GM12864 (cell line): Measurements from ENCODE around the gene SLC6A3.

Source experiments
- DNase-seq: peaks from one replicate; pipeline ENCODE4 v3.0.0-alpha.2; 2011; ENCODE audit warnings: low read depth
- H3K4me3 ChIP-seq: 2 replicates; pipeline ENCODE4 v1.5.1; 2011; ENCODE audit warnings: mild to moderate bottlenecking, low read depth, low read length, control low read depth
- TF ChIP-seq, protein P1 (sequence below): IDR thresholded peaks from 2 replicates; pipeline ENCODE4 v1.5.1; 2011; ENCODE audit warnings: low read depth, mild to moderate bottlenecking, moderate library complexity, low read length, control low read depth, inconsistent platforms; ENCODE audit errors: missing control alignments

SLC6A3 gene

DNA sequence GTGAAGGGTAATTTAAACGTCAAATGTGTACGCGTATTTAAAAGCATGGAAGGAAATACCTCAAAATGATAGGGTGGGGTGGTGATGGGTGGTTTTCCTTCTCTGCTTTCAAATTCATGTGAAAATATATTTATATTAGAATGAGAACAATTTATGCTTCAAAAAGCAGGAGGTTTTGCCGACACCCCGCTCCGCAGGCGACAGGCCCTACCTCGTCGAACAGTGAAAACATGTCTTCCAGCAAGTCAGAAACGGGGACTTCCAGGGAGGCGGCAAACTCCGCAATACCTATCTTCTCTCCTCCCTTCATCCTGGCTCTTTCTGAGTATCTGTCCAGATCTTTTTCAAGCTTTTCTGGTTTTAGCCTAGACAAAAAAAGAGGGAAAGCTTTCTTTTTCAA lies 28.5 kb upstream of the SLC6A3 start:
- no peak for DNase-seq
- H3K4me3 ChIP-seq, result no peak overlapping the region
- TF ChIP-seq, protein P1, sequence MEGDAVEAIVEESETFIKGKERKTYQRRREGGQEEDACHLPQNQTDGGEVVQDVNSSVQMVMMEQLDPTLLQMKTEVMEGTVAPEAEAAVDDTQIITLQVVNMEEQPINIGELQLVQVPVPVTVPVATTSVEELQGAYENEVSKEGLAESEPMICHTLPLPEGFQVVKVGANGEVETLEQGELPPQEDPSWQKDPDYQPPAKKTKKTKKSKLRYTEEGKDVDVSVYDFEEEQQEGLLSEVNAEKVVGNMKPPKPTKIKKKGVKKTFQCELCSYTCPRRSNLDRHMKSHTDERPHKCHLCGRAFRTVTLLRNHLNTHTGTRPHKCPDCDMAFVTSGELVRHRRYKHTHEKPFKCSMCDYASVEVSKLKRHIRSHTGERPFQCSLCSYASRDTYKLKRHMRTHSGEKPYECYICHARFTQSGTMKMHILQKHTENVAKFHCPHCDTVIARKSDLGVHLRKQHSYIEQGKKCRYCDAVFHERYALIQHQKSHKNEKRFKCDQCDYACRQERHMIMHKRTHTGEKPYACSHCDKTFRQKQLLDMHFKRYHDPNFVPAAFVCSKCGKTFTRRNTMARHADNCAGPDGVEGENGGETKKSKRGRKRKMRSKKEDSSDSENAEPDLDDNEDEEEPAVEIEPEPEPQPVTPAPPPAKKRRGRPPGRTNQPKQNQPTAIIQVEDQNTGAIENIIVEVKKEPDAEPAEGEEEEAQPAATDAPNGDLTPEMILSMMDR, result no peak

GRCh38 chr5:1472964-1473628 lies 27.9 kb upstream of the SLC6A3 start:
- no peak for DNase-seq
- H3K4me3 ChIP-seq, result no peak overlapping the region
- TF ChIP-seq, protein P1, result no peak

DNA sequence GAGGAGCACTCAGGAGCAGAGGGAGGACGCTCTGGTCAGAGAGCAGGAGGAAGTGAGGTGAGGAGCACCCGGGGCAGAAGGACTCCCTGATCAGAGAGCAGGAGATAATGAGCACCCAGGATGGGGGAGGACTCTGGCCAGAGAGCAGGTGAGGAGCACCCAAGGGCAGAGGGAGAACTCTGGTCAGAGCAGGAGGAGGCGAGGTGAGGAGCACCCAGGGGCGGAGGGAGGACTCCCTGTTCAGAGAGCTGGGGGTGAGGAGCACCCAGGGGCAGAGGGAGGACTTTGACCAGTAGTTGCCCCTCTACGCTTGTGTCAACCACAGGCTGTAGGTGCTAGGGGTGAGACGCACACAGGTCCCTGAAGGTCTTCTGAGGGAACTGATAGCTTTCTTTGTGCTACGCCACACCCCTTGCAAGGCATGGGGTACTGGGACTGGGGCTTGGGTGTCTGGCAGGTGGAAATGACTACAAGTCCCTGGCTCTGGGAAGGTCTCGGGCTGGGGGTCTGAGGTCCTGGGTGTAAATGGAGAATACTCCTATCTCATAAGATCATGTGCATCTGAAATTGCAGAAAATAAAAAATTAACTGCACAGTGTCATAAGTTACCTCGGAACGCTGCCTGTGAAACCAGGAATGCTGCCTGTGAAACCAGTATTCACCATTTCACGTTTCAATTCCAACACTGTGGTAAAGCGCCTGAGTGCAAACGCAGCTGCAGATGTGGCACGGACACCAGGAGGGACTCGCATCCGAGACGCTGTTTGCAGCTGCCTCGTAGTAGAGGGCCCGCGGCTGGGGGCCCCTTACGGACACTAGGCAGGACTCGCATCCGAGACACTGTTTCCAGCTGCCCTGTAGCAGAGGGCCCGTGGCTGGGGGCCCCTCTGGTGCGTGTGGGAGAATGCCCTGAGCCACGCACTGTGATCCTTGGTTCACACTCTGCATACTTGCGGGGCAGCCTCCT lies 27.0 kb upstream of the SLC6A3 start:
- no peak for DNase-seq
- TF ChIP-seq, protein P1, result no peak
- no peak overlapping the region for H3K4me3 ChIP-seq

DNA sequence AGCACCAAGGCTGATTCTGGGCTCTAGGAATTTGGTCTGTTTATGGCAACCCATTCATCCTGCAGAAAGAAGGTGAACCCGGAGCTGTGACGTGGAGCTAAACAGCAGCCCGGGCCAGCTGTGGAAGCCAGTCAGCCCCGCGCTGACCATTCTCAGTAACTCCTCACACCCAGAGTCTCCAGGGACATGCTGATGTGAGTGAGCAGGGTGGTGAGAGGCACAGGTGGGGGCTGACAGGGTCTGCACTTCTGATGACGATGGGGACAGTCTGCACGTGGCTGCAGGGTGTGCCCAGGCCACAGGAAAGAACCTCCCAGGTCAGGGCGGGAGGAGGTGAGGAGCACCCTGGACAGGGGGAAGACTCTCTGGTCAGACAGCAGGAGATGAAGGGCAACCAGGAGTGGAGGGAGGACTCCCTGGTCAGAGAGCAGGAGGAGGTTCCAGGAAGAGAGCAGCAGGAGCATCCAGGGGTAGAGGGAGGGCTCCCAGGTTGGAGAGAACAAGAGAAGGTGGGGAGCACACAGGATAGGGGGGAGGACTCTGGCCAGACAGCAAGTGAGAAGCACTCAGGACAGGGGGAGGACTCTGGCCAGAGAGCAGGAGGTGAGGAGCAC lies 26.1 kb upstream of the SLC6A3 start:
- DNase-seq, result no peak
- TF ChIP-seq, protein P1, result no peak

GRCh38 chr5:1470762-1471211 lies 25.5 kb upstream of the SLC6A3 start:
- H3K4me3 ChIP-seq, result no peak overlapping the region
- TF ChIP-seq, protein P1, result no peak
- no peak for DNase-seq

More for the DNA sequence above, 26.1 kb upstream of the SLC6A3 start:
- H3K4me3 ChIP-seq, result no peak overlapping the region

GRCh38 chr5:1468629-1469527 lies 23.6 kb upstream of the SLC6A3 start:
- H3K4me3 ChIP-seq, result no peak overlapping the region
- TF ChIP-seq, protein P1, result peak; percentile 5
- no peak for DNase-seq
